DND-41 (cell line): Measurements from ENCODE around the gene QRICH1.
A peak's percentile ranks its signal among the peaks of the same experiment; 100 is the strongest.

ENCODE experiments used
- ATAC-seq: fragments of 200-7000 bp; cut with Tn5 transposase; 3 replicates; pipeline ENCODE4 v1.9.1; 2021; ENCODE audit warnings: low read depth; ENCODE audit not compliant: insufficient read depth
- DNase-seq: peaks from one replicate; pipeline ENCODE4 v3.0.0-alpha.2; 2020
- H2AFZ ChIP-seq: 2 replicates; pipeline ENCODE4 v1.6.0; 2012; ENCODE audit warnings: low read depth, low read length
- H3K27ac ChIP-seq: 2 replicates; pipeline ENCODE4 v1.5.1; 2012; ENCODE audit warnings: low read length, inconsistent platforms
- H3K27me3 ChIP-seq: fragments of 200-600 bp; sonication (generic); 2 replicates; pipeline ENCODE4 v1.6.0; 2012; ENCODE audit warnings: low read length, mild to moderate bottlenecking, inconsistent platforms; ENCODE audit not compliant: insufficient read depth, poor library complexity
- H3K36me3 ChIP-seq: 2 replicates; pipeline ENCODE4 v1.5.1; 2012; ENCODE audit warnings: low read length, inconsistent platforms; ENCODE audit not compliant: insufficient read depth
- H3K4me1 ChIP-seq: 2 replicates; pipeline ENCODE4 v1.5.1; 2012; ENCODE audit warnings: mild to moderate bottlenecking, low read length; ENCODE audit not compliant: insufficient read depth
- H3K4me2 ChIP-seq: 2 replicates; pipeline ENCODE4 v1.6.0; 2012; ENCODE audit warnings: mild to moderate bottlenecking, moderate library complexity, low read length, inconsistent platforms; ENCODE audit not compliant: insufficient read depth
- H3K4me3 ChIP-seq, 2 experiments: fragments of 200-600 bp in 1 of 2; shearing (Covaris generic) in 1 of 2; 2 replicates each; pipeline ENCODE4 v1.5.1; 2012 to 2016; ENCODE audit warnings: inconsistent platforms in 2 of 2, low read length in 2 of 2, mild to moderate bottlenecking in 2 of 2, low read depth in 1 of 2, moderate library complexity in 1 of 2
- H3K79me2 ChIP-seq: 2 replicates; pipeline ENCODE4 v1.6.0; 2012; ENCODE audit warnings: low read length, inconsistent platforms; ENCODE audit not compliant: insufficient read depth
- H3K9ac ChIP-seq: 2 replicates; pipeline ENCODE4 v1.6.0; 2012; ENCODE audit warnings: low read depth, mild to moderate bottlenecking, inconsistent platforms, low read length, moderate library complexity
- H3K9me3 ChIP-seq: 2 replicates; pipeline ENCODE4 v1.5.1; 2012; ENCODE audit warnings: low read length, moderate library complexity, mild to moderate bottlenecking, inconsistent platforms; ENCODE audit not compliant: insufficient read depth, severe bottlenecking
- H4K20me1 ChIP-seq: 2 replicates; pipeline ENCODE4 v1.6.0; 2012; ENCODE audit warnings: low read length; ENCODE audit not compliant: insufficient read depth
- EZH2 ChIP-seq: IDR thresholded peaks from 3 replicates; pipeline ENCODE4 v1.6.1; 2012; ENCODE audit warnings: borderline replicate concordance, low read depth, mild to moderate bottlenecking, moderate library complexity, low read length, inconsistent platforms; ENCODE audit not compliant: severe bottlenecking
- TF ChIP-seq, protein P1 (sequence below): IDR thresholded peaks from 2 replicates; pipeline ENCODE4 v1.5.1; 2012; ENCODE audit warnings: borderline replicate concordance, low read length, moderate library complexity, mild to moderate bottlenecking; ENCODE audit not compliant: poor library complexity, severe bottlenecking; ENCODE audit errors: extremely low read depth

QRICH1 gene

DNA sequence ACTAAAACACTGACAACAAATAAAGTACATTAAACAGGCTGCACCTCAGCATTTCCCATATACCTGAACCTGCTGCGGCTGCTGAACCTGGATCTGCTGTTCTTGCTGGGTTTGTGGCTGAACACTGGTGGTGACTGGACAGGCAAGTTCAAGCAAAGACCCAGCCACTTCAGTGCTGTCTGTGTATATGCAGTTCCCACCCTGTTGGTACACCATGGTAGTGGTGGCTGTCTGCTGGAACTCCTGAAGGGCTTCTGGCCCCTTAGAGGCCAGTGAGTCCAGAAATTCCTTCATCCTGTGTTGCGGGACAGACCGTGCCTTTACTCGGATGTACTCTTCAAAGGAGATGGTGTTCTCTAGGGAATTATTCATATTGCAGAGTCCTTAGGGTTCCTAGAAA is 17.2 kb downstream of the QRICH1 start:
- H3K27me3 ChIP-seq = no peaks in the 10 kb centered on the region
- H2AFZ ChIP-seq = no peak overlapping the region
- H3K4me3 ChIP-seq = no peak overlapping the region
- no peak overlapping the region for H3K9ac ChIP-seq
- H3K4me2 ChIP-seq = no peak overlapping the region
- DNase-seq = no peak
- ATAC-seq = no peak
- H3K4me1 ChIP-seq = no peaks in the 10 kb centered on the region
- TF ChIP-seq EZH2 = no peak
- peaks cover 87% of the 10 kb centered on the region for H3K79me2 ChIP-seq
- no peak overlapping the region for H3K27ac ChIP-seq
- peaks cover 41% of the 10 kb centered on the region for H4K20me1 ChIP-seq
- H3K36me3 ChIP-seq = peaks cover 75% of the 10 kb centered on the region
- H3K9me3 ChIP-seq = no peaks in the 10 kb centered on the region

DNA sequence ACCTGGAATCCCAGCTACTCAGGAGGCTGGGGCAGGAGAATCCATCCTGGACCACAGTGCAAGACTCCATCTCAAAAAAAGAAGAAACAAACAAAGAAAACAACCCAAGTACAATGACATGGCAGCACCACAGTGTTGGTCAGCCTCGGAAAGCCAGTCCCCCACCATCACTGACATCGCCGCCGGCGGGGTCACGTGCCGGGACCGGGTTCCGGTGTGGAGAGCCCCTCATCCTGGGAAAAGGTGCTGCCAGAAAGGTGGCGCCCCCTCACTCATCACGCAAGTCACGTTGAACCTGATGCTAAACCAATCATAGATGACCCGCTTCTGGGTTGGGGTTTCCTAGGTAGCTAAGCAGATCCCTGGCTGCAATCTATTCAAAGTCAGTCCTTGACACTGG is 17.8 kb downstream of the QRICH1 start:
- Histone ChIP-seq H2AFZ (no peak overlapping the region), H3K27me3 (no peaks in the 10 kb centered on the region), H3K4me2 (no peak overlapping the region), H3K36me3 (peaks cover 80% of the 10 kb centered on the region), H3K9ac (no peak overlapping the region), H3K4me3 (no peak overlapping the region), H3K9me3 (no peaks in the 10 kb centered on the region), H4K20me1 (peaks cover 41% of the 10 kb centered on the region), H3K27ac (no peak overlapping the region), H3K4me1 (no peaks in the 10 kb centered on the region), H3K79me2 (peaks cover 87% of the 10 kb centered on the region)
- TF ChIP-seq EZH2 = no peak
- TF ChIP-seq, protein P1, sequence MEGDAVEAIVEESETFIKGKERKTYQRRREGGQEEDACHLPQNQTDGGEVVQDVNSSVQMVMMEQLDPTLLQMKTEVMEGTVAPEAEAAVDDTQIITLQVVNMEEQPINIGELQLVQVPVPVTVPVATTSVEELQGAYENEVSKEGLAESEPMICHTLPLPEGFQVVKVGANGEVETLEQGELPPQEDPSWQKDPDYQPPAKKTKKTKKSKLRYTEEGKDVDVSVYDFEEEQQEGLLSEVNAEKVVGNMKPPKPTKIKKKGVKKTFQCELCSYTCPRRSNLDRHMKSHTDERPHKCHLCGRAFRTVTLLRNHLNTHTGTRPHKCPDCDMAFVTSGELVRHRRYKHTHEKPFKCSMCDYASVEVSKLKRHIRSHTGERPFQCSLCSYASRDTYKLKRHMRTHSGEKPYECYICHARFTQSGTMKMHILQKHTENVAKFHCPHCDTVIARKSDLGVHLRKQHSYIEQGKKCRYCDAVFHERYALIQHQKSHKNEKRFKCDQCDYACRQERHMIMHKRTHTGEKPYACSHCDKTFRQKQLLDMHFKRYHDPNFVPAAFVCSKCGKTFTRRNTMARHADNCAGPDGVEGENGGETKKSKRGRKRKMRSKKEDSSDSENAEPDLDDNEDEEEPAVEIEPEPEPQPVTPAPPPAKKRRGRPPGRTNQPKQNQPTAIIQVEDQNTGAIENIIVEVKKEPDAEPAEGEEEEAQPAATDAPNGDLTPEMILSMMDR = no peak
- ATAC-seq (no peak), DNase-seq (no peak)

DNA sequence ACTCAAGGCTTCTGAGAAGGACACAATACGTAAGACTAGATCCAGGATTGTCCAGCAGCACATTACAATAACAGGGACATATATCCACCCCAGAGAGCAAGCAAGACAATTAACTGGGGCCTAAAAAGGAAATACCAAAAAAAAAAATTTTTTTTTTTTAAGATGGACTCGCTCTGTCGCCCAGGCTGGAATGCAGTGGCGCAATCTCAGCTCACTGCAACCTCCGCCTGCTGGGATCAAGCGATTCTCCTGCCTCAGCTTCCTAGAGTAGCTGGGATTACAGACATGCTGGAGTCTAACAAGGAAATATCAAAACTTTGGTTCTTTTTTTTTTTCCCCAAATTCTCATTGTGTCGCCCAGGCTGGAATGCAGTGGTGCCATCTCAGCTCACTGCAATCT is 35.9 kb downstream of the QRICH1 start:
- Histone ChIP-seq H4K20me1 (peaks cover 17% of the 10 kb centered on the region; the same call in 1 of the 2 replicates), H2AFZ (no peak overlapping the region), H3K9ac (no peak overlapping the region), H3K4me1 (no peaks in the 10 kb centered on the region), H3K36me3 (peaks cover 81% of the 10 kb centered on the region), H3K4me3 (no peak overlapping the region), H3K79me2 (peaks cover 48% of the 10 kb centered on the region), H3K27me3 (no peaks in the 10 kb centered on the region), H3K4me2 (no peak overlapping the region), H3K9me3 (no peaks in the 10 kb centered on the region), H3K27ac (no peak overlapping the region)
- no peak for DNase-seq
- ATAC-seq = no peak
- no peak for TF ChIP-seq EZH2
- TF ChIP-seq, protein P1 = no peak

DNA sequence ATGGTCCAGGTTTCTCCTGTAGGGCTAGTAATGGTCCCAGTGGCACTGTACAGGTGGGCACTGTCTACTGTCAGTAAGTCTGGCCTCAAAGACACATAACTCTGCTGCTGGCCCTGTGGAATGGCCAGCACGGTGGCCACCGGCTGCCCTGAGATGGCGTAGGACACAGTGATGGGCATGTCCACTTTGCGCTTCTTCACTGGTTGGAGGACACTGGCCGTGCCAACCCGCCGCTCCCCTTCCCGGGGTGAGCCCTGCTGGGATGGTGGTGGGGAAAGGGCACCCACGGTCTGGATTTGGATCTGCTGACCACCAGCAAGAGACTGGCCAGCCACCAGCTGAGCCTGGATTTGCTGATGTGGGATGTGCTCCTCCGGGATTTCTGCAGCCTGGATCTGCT is 36.6 kb downstream of the QRICH1 start:
- Histone ChIP-seq H3K9me3 (no peaks in the 10 kb centered on the region), H3K79me2 (peaks cover 50% of the 10 kb centered on the region), H3K27me3 (no peaks in the 10 kb centered on the region), H3K4me1 (no peaks in the 10 kb centered on the region), H3K4me2 (no peak overlapping the region), H3K4me3 (no peak overlapping the region), H3K27ac (no peak overlapping the region), H4K20me1 (peaks cover 17% of the 10 kb centered on the region; the same call in 1 of the 2 replicates), H2AFZ (no peak overlapping the region), H3K36me3 (peaks cover 83% of the 10 kb centered on the region), H3K9ac (no peak overlapping the region)
- ATAC-seq (0 out of 3 replicates have a peak, but pooled peaks have one; percentile 17), DNase-seq (no peak)
- TF ChIP-seq EZH2 = no peak
- TF ChIP-seq, protein P1 = no peak
